SU-DHL-6 (cell line): ENCODE results near the gene EML1.

Experiments
- H2AFZ ChIP-seq: fragments of 200-600 bp; sonication (generic); 2 replicates; pipeline ENCODE4 v1.6.1; 2014; ENCODE audit warnings: low read depth, mild to moderate bottlenecking, moderate library complexity, mixed read lengths, antibody characterized with exemption, low read length; ENCODE audit not compliant: severe bottlenecking
- H3F3A ChIP-seq: fragments of 200-600 bp; shearing (Covaris generic); 2 replicates; pipeline ENCODE4 v1.6.0; 2016; ENCODE audit warnings: antibody characterized with exemption, mild to moderate bottlenecking; ENCODE audit not compliant: insufficient read depth
- H3K27ac ChIP-seq: fragments of 200-600 bp; sonication (generic); 2 replicates; pipeline ENCODE4 v1.5.1; 2016; ENCODE audit warnings: low read depth, mild to moderate bottlenecking, low read length, moderate library complexity, mixed read lengths
- H3K27me3 ChIP-seq: fragments of 200-600 bp; sonication (generic), shearing (Covaris generic); 2 replicates; pipeline ENCODE4 v1.6.0; 2014; ENCODE audit warnings: mild to moderate bottlenecking, low read length
- H3K36me3 ChIP-seq: fragments of 200-600 bp; sonication (generic); 2 replicates; pipeline ENCODE4 v1.6.1; 2014; ENCODE audit warnings: mild to moderate bottlenecking, low read length, mixed read lengths
- H3K4me2 ChIP-seq: fragments of 300-600, 200-600 bp; shearing (Covaris generic), sonication (generic); 2 replicates; pipeline ENCODE4 v1.6.0; 2014; ENCODE audit warnings: low read length, low read depth, mild to moderate bottlenecking; ENCODE audit not compliant: poor library complexity, severe bottlenecking
- H3K4me3 ChIP-seq: fragments of 200-600 bp; sonication (generic); 2 replicates; pipeline ENCODE4 v1.5.1; 2014; ENCODE audit warnings: antibody characterized with exemption, low read length, mild to moderate bottlenecking, mixed read lengths; ENCODE audit not compliant: insufficient read depth, poor library complexity, severe bottlenecking
- H3K79me2 ChIP-seq: fragments of 200-600 bp; sonication (generic); 2 replicates; pipeline ENCODE4 v1.6.1; 2014; ENCODE audit warnings: mild to moderate bottlenecking, low read length, moderate library complexity; ENCODE audit not compliant: insufficient read depth
- H3K9ac ChIP-seq: fragments of 200-600 bp; sonication (generic); 2 replicates; pipeline ENCODE4 v1.7.0; 2014; ENCODE audit warnings: mild to moderate bottlenecking, low read length
- H3K9me2 ChIP-seq: fragments of 200-600 bp; sonication (generic); replicated peaks from 2 replicates; pipeline ENCODE4 v1.6.1; 2014; ENCODE audit warnings: low read length; ENCODE audit not compliant: insufficient read depth
- H3K9me3 ChIP-seq: fragments of 200-600 bp; sonication (generic); 2 replicates; pipeline ENCODE4 v1.6.1; 2014; ENCODE audit warnings: low read length, mixed read lengths; ENCODE audit not compliant: insufficient read depth
- H4K20me1 ChIP-seq: fragments of 200-600 bp; sonication (generic); 2 replicates; pipeline ENCODE4 v1.6.1; 2014; ENCODE audit warnings: low read depth, mild to moderate bottlenecking, antibody characterized with exemption, low read length, moderate library complexity, mixed read lengths
- CTCF ChIP-seq: fragments of 200-600 bp; sonication (generic); IDR thresholded peaks from one replicate; pipeline ENCODE4 v1.5.1; 2017; ENCODE audit warnings: antibody characterized with exemption, mild to moderate bottlenecking, low read length, moderate library complexity; ENCODE audit not compliant: insufficient read depth, poor library complexity, severe bottlenecking
- EZH2phosphoT487 ChIP-seq: fragments of 200-600 bp; sonication (generic), shearing (Covaris generic); conservative IDR thresholded peaks from 2 replicates; pipeline ENCODE4 v1.6.1; 2018; ENCODE audit warnings: mild to moderate bottlenecking, antibody characterized with exemption, low read length, moderate library complexity, mixed read lengths

The EML1 gene

GRCh38 chr14:99803803-99804202, 10.6 kb downstream of the EML1 start:
- Histone ChIP-seq H3K9ac (no peak overlapping the region), H3K36me3 (no peaks in the 10 kb centered on the region), H3K9me3 (no peaks in the 10 kb centered on the region), H4K20me1 (no peaks in the 10 kb centered on the region), H3K4me2 (no peak overlapping the region), H3K4me3 (no peak overlapping the region), H3K27ac (no peak overlapping the region), H3K9me2 (no peaks in the 10 kb centered on the region), H3K27me3 (no peaks in the 10 kb centered on the region), H3K79me2 (no peaks in the 10 kb centered on the region), H2AFZ (no peak overlapping the region), H3F3A (no peaks in the 10 kb centered on the region)
- no peak for TF ChIP-seq EZH2phosphoT487
- TF ChIP-seq CTCF = no peak

GRCh38 chr14:99805757-99806439, 12.7 kb downstream of the EML1 start:
- Histone ChIP-seq H3K9me3 (no peaks in the 10 kb centered on the region), H3F3A (no peaks in the 10 kb centered on the region), H3K27me3 (no peaks in the 10 kb centered on the region), H3K9me2 (no peaks in the 10 kb centered on the region), H3K9ac (no peak overlapping the region), H3K4me3 (no peak overlapping the region), H4K20me1 (no peaks in the 10 kb centered on the region), H3K4me2 (no peak overlapping the region), H3K36me3 (no peaks in the 10 kb centered on the region), H3K27ac (no peak overlapping the region), H2AFZ (no peak overlapping the region), H3K79me2 (no peaks in the 10 kb centered on the region)
- no peak for TF ChIP-seq EZH2phosphoT487
- no peak for TF ChIP-seq CTCF

- no peak for TF ChIP-seq CTCF
- no peak for TF ChIP-seq EZH2phosphoT487
- Histone ChIP-seq H3K79me2 (no peaks in the 10 kb centered on the region), H3K4me2 (no peak overlapping the region)
Observed at GRCh38 chr14:99806836-99807235, 13.6 kb downstream of the EML1 start.

More at GRCh38 chr14:99806836-99807235, 13.6 kb downstream of the EML1 start:
- Histone ChIP-seq H4K20me1 (no peaks in the 10 kb centered on the region), H3F3A (no peaks in the 10 kb centered on the region), H2AFZ (no peak overlapping the region), H3K36me3 (no peaks in the 10 kb centered on the region), H3K27me3 (no peaks in the 10 kb centered on the region), H3K4me3 (no peak overlapping the region), H3K9me2 (no peaks in the 10 kb centered on the region), H3K9ac (no peak overlapping the region), H3K9me3 (no peaks in the 10 kb centered on the region), H3K27ac (no peak overlapping the region)
